ENCODE data around the gene NUP37.

- no peak for TF ChIP-seq POLR2AphosphoS5 (IDR thresholded peaks at IDR 0.05; ENCODE audit: low read depth, low read length)
- no peak for TF ChIP-seq POLR2A (IDR thresholded peaks at IDR 0.05; ENCODE audit: low read depth, low read length)
- no peak for TF ChIP-seq POU2F2 (IDR thresholded peaks at IDR 0.05; ENCODE audit: low read depth, low read length)
Measured at GRCh38 chr12:102053062-102053349, 66.9 kb downstream of the NUP37 start.
